Smooth muscle cell (in vitro differentiated cells): Measurements from ENCODE around the gene PROSER2. TPM values are rescaled to one million over a fixed set of nuclear protein-coding genes. Genes with fewer than 3 reads are reported as not detected.

Experiments used
- DNase-seq: peaks from one replicate; lab custom pipeline; 2025; ENCODE audit not compliant: unreplicated experiment; lab: John Stamatoyannopoulos, UW
- H2AFZ ChIP-seq: fragments of 200-600 bp; sonication (generic); 2 replicates; pipeline ENCODE4 v1.6.0; 2016; ENCODE audit warnings: antibody characterized with exemption, low read depth, mild to moderate bottlenecking
- H3F3A ChIP-seq: fragments of 200-600 bp; sonication (generic); 2 replicates; pipeline ENCODE4 v1.6.0; 2017; ENCODE audit warnings: antibody characterized with exemption, low read depth
- H3K27ac ChIP-seq: fragments of 200-600 bp; sonication (generic); 2 replicates; pipeline ENCODE4 v1.5.1; 2016; ENCODE audit warnings: low read depth, mild to moderate bottlenecking
- H3K27me3 ChIP-seq: fragments of 200-600 bp; sonication (generic); 2 replicates; pipeline ENCODE4 v1.6.1; 2016; ENCODE audit warnings: low read depth, mild to moderate bottlenecking
- H3K36me3 ChIP-seq: fragments of 200-600 bp; sonication (generic); 2 replicates; pipeline ENCODE4 v1.5.1; 2016; ENCODE audit warnings: low read depth
- H3K4me1 ChIP-seq: fragments of 200-600 bp; sonication (generic); 2 replicates; pipeline ENCODE4 v1.5.1; 2016; ENCODE audit warnings: low read depth
- H3K4me2 ChIP-seq: fragments of 200-600 bp; sonication (generic); 2 replicates; pipeline ENCODE4 v1.6.0; 2016; ENCODE audit warnings: mild to moderate bottlenecking
- H3K4me3 ChIP-seq: fragments of 200-600 bp; sonication (generic); 2 replicates; pipeline ENCODE4 v1.5.1; 2016; ENCODE audit warnings: mild to moderate bottlenecking
- H3K79me2 ChIP-seq: fragments of 200-600 bp; sonication (generic); 2 replicates; pipeline ENCODE4 v1.6.0; 2016; ENCODE audit warnings: low read depth, mild to moderate bottlenecking
- H3K9ac ChIP-seq: fragments of 200-600 bp; sonication (generic); 2 replicates; pipeline ENCODE4 v1.6.0; 2016; ENCODE audit warnings: low read depth
- H3K9me3 ChIP-seq: fragments of 200-600 bp; sonication (generic); replicated peaks from 2 replicates; pipeline ENCODE4 v1.5.1; 2016; ENCODE audit warnings: low read depth
- H4K20me1 ChIP-seq: fragments of 200-600 bp; sonication (generic); 2 replicates; pipeline ENCODE4 v1.6.0; 2016; ENCODE audit warnings: low read depth
- CTCF ChIP-seq: fragments of 200-600 bp; sonication (generic); IDR thresholded peaks from 2 replicates; pipeline ENCODE4 v1.5.1; 2017; ENCODE audit warnings: borderline replicate concordance, mild to moderate bottlenecking, antibody characterized with exemption; ENCODE audit not compliant: insufficient read depth, poor library complexity, severe bottlenecking
- WGBS: methylation state at CpG from one replicate; pipeline ENCODE4 v1.1.7; 2016; ENCODE audit warnings: low lambda C conversion rate; 5-methylcytosine and 5-hydroxymethylcytosine counted together
- polyA plus RNA-seq: library from polyadenylated mRNA; unstranded; fragments of >200 nt; fragmentation: Nextera tagmentation; extraction: Ambion mirVana; gene quantifications from 2 replicates; pipeline ENCODE4 v1.2.1, GENCODE V29; 2016
- total RNA-seq: library from RNA; depleted of rRNA; stranded (reverse); fragments of >200 nt; gene quantifications from 2 replicates; pipeline ENCODE4 v1.2.3, GENCODE V29; 2014

Gene PROSER2
- total and polyA plus RNA-seq, 2 experiments from 2014 or later = 4.9 to 8.2 TPM

GRCh38 chr10:11796474-11796873 lies 26.7 kb upstream of the PROSER2 start:
- Histone ChIP-seq H3K36me3 (no peaks in the 10 kb centered on the region), H3K4me1 (no peaks in the 10 kb centered on the region), H3K4me2 (no peak overlapping the region), H3K9ac (no peak overlapping the region), H3K79me2 (no peaks in the 10 kb centered on the region), H3K27me3 (no peaks in the 10 kb centered on the region), H3K4me3 (no peak overlapping the region), H4K20me1 (no peaks in the 10 kb centered on the region), H2AFZ (no peak overlapping the region), H3K27ac (no peak overlapping the region), H3K9me3 (no peaks in the 10 kb centered on the region), H3F3A (no peaks in the 10 kb centered on the region)
- WGBS = 48% methylated on average over 2 of the region's 2 CpGs
- no peak for DNase-seq
- no peak for TF ChIP-seq CTCF

- H2AFZ ChIP-seq = no peak overlapping the region
- no peaks in the 10 kb centered on the region for H3K4me1 ChIP-seq
- H3K27ac ChIP-seq = no peak overlapping the region
- no peak overlapping the region for H3K9ac ChIP-seq
- TF ChIP-seq CTCF = no peak
- H4K20me1 ChIP-seq = no peaks in the 10 kb centered on the region
- DNase-seq = no peak
- H3K79me2 ChIP-seq = no peaks in the 10 kb centered on the region
- no peaks in the 10 kb centered on the region for H3K36me3 ChIP-seq
- H3K27me3 ChIP-seq = no peaks in the 10 kb centered on the region
- H3F3A ChIP-seq = no peaks in the 10 kb centered on the region
- H3K9me3 ChIP-seq = no peaks in the 10 kb centered on the region
- H3K4me2 ChIP-seq = no peak overlapping the region
- H3K4me3 ChIP-seq = no peak overlapping the region
- 96% methylated on average over 10 of the region's 10 CpGs for WGBS
These were observed 25.9 kb upstream of the PROSER2 start for GRCh38 chr10:11797281-11797680.

GRCh38 chr10:11797847-11798633 lies 25.1 kb upstream of the PROSER2 start:
- no peaks in the 10 kb centered on the region for H3F3A ChIP-seq
- no peak overlapping the region for H3K9ac ChIP-seq
- no peak for DNase-seq
- no peak for TF ChIP-seq CTCF
- no peaks in the 10 kb centered on the region for H3K4me1 ChIP-seq
- no peak overlapping the region for H3K4me2 ChIP-seq
- no peaks in the 10 kb centered on the region for H3K36me3 ChIP-seq
- H4K20me1 ChIP-seq = no peaks in the 10 kb centered on the region
- no peaks in the 10 kb centered on the region for H3K79me2 ChIP-seq
- H3K4me3 ChIP-seq = no peak overlapping the region
- H2AFZ ChIP-seq = no peak overlapping the region
- H3K27ac ChIP-seq = no peak overlapping the region
- H3K9me3 ChIP-seq = no peaks in the 10 kb centered on the region
- H3K27me3 ChIP-seq = no peaks in the 10 kb centered on the region
- 93% methylated on average over 12 of the region's 12 CpGs for WGBS
